Heart left ventricle (tissue), 16 donors: Measurements from ENCODE around the gene TCFL5. TPM values are rescaled to one million over a fixed set of nuclear protein-coding genes. Genes with fewer than 3 reads are reported as not detected.

Experiments
- ATAC-seq, 4 donors: fragments of 200-7000 bp; cut with Tn5 transposase; one replicate each; pipeline ENCODE4 v1.9.1; 2020 to 2022; ENCODE audit warnings: moderate library complexity in 4 of 4, mild to moderate bottlenecking in 3 of 4, moderate number of reproducible peaks in 1 of 4
- DNase-seq, 5 donors: peaks; one replicate each; pipeline ENCODE4 v3.0.0-alpha.2; 2020
- H3K27ac ChIP-seq, 12 donors: fragments of 200-600 bp; sonication (generic) in 4 of 12; one replicate each; pipeline versions ENCODE4 v1.5.0 to v1.8.0; 2016 to 2022; ENCODE audit warnings: mild to moderate bottlenecking in 2 of 12
- H3K27me3 ChIP-seq, 9 donors: fragments of 200-600 bp; sonication (generic) in 2 of 9; one replicate each; pipeline versions ENCODE4 v1.5.1 to v1.8.0; 2016 to 2022; ENCODE audit warnings: mild to moderate bottlenecking in 3 of 9
- H3K36me3 ChIP-seq, 9 donors: fragments of 200-600 bp; sonication (generic) in 2 of 9; one replicate each; pipeline versions ENCODE4 v1.5.0 to v1.8.0; 2018 to 2022; ENCODE audit warnings: mild to moderate bottlenecking in 2 of 9
- H3K4me1 ChIP-seq, 12 donors: fragments of 200-600 bp; sonication (generic) in 4 of 12; one replicate each; pipeline versions ENCODE4 v1.5.0 to v1.8.0; 2016 to 2022; ENCODE audit warnings: mild to moderate bottlenecking in 3 of 12
- H3K4me3 ChIP-seq, 12 donors: fragments of 200-600 bp; sonication (generic) in 4 of 12; one replicate each; pipeline versions ENCODE4 v1.5.0 to v1.8.0; 2017 to 2022; ENCODE audit warnings: mild to moderate bottlenecking in 9 of 12, moderate library complexity in 4 of 12
- H3K9me3 ChIP-seq, 12 donors: fragments of 200-600 bp; sonication (generic) in 4 of 12; one replicate each; pipeline versions ENCODE4 v1.5.0 to v1.8.0; 2016 to 2022; ENCODE audit warnings: mild to moderate bottlenecking in 1 of 12
- CTCF ChIP-seq, 12 donors: fragments of 200-600 bp; sonication (generic) in 4 of 12; IDR thresholded peaks; one replicate each; pipeline versions ENCODE4 v1.5.0 to v1.8.0; 2018 to 2022; ENCODE audit warnings: antibody characterized with exemption in 12 of 12, mild to moderate bottlenecking in 5 of 12
- POLR2A ChIP-seq, 2 donors: fragments of 450-650 bp; IDR thresholded peaks; one replicate each; pipeline ENCODE4 v1.6.1; 2017; ENCODE audit warnings: antibody characterized with exemption in 2 of 2, mild to moderate bottlenecking in 2 of 2, moderate library complexity in 2 of 2
- WGBS, 4 donors: extraction: QIAGEN DNeasy Blood & Tissue Kit in 2 of 4; methylation state at CpG; one replicate each; pipeline versions ENCODE4 v1.1.5 to v1.1.7; 2013 to 2018; 5-methylcytosine and 5-hydroxymethylcytosine counted together
- intact Hi-C, 10 donors: fragments of 100-400 bp; cut with DNase I; formaldehyde crosslinking; loops; one replicate each; pipeline versions ENCODE4 v1.11.1 to v1.14.2; 2022
- polyA plus RNA-seq, 2 donors: library from polyadenylated mRNA; stranded (reverse); fragments of 200-250 nt; gene quantifications; one replicate each; pipeline ENCODE4 v1.2.3, GENCODE V29; 2013
- total RNA-seq, 9 donors: library from RNA; depleted of rRNA in 2 of 9; stranded (reverse); fragments of >200 nt in 2 of 9; fragmentation: NEBNext Ultra II Directional in 3 of 9; extraction: Animal tissue kit (Norgen Biotek cat#: 25700) in 3 of 9; gene quantifications; one replicate each; pipeline versions ENCODE4 v1.1.0 to v1.2.4, GENCODE V29; 2016 to 2023
- donor health status: ischemic (EF 13 %, LVEDD 7.1; RV severe dilation, severe dysfunction).
- donor health status: healthy with polysubstance abuse.
- donor health status: DM: no; HTN: yes; CAD: no.
- donor health status: DM: no; HTN: no; CAD: no.
- donor health status: ischemic (EF 25% LVEDD 6.9; RV normal size, moderate dysfunction).
- donor health status: ischemic (EF 25% LVEDD 5.7; RV mildly dilated, moderate dysfunction).
- donor health status: healthy.
- donor health status: DM: yes; HTN: yes; CAD: no.
- donor health status: ischemic (EF 35%, LVEDD 5.7; RV mildly dilated, moderate dysfunction).
- donor health status: nonischemic (EF 11% LVEDD 7.7; RV severe dilation, severe dysfunction).
- donor health status: DM: yes; HTN: yes; CAD: no.
- donor health status: PGD.
- donor health status: ischemic (EF 29% LVEDD 5.4; RV normal size, mild dysfunction).
- donor health status: nonischemic (EF 23%, LVEDD 6.1; RV moderate dilation, normal function).

The TCFL5 gene
- total and polyA plus RNA-seq, 11 donors = 2.5 to 8.2 (median 5.9) TPM

- peaks cover 3 to 68% (median 54%) of the 10 kb centered on the region in 9 donors for H3K36me3 ChIP-seq
- H3K4me1 ChIP-seq = peaks cover 6 to 28% (median 16%) of the 10 kb centered on the region in 12 donors
- ATAC-seq = no peak
- WGBS, 4 donors = 39 to 49% (median 47%) methylated on average over 16 of the region's 16 CpGs
- no peak for TF ChIP-seq CTCF (IDR thresholded peaks at IDR 0.05)
- no peak for TF ChIP-seq POLR2A (IDR thresholded peaks at IDR 0.05)
- H3K9me3 ChIP-seq = no peaks in the 10 kb centered on the region
- no peak overlapping the region for H3K27ac ChIP-seq
- intact Hi-C loops = loop anchor here in 2 of 10 donors (5.0 kb wide), 2 partner anchors 108 to 113 kb away; partner anchors contain the start of gene BHLHE23 (in 1 of the 2)
- no peak for DNase-seq
- H3K27me3 ChIP-seq = no peaks in the 10 kb centered on the region
- H3K4me3 ChIP-seq = no peak overlapping the region
Measured at GRCh38 chr20:62898970-62899632, 37.5 kb upstream of the TCFL5 start.

DNA sequence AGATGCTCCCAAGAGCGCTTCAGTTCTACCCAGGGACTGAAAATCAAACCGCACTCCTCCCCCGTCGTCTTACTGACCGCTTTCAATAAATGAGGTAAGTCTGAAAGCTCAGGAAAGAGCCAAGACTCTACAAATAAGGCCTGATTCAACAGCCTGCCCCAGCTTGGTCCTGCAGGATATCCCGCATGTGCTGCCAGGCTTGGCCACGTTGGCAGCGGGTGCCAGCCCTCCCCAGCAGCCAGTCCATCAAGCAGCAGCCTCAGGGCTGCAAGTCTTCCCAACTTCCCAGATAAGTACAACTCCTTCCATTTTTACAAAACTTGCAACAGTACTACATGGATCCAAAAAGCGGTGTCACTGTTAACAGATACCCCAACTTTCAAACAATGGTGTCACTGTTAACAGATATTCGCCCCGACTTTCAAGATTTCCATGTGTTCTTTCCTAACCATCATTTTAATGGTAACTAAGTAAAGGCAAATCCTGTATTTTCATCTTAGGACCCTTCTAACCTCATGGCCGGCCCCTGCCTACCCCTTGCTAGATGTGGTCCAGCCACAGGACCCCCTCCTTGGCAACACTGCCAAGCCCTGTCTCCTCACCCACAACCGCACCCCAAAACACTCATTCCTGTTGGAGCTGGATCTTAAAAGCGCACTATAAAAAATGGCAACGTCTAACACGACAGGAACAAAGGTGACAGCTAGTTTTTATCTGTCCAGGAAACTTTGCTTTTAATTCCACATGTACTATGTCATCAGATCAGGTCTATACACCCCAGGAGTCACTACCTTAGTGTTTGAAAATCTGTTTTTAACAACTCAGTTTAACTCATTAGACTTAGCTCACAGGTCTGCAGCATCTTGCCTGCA lies 36.7 kb upstream of the TCFL5 start:
- no peak overlapping the region for H3K4me3 ChIP-seq
- no peak for TF ChIP-seq CTCF (IDR thresholded peaks at IDR 0.05)
- TF ChIP-seq POLR2A (IDR thresholded peaks at IDR 0.05) = no peak
- peaks cover 2 to 68% (median 54%) of the 10 kb centered on the region in 9 donors for H3K36me3 ChIP-seq
- peaks cover 6 to 28% (median 16%) of the 10 kb centered on the region in 12 donors for H3K4me1 ChIP-seq
- ATAC-seq (no peak), DNase-seq (no peak)
- 80 to 87% (median 81%) methylated on average over 16 of the region's 16 CpGs for WGBS, 4 donors
- H3K9me3 ChIP-seq = no peaks in the 10 kb centered on the region
- H3K27ac ChIP-seq = peak overlapping the region in 1 of 12 donors; percentile 55
- H3K27me3 ChIP-seq = no peaks in the 10 kb centered on the region
- intact Hi-C loops = loop anchor here in 2 of 10 donors (5.0 kb wide), 2 partner anchors 109 to 114 kb away; partner anchors contain the start of gene BHLHE23 (in 1 of the 2)

GRCh38 chr20:62897666-62898065 lies 36.0 kb upstream of the TCFL5 start:
- ATAC-seq (no peak), DNase-seq (no peak)
- Histone ChIP-seq H3K27me3 (no peaks in the 10 kb centered on the region), H3K27ac (peak overlapping the region in 1 of 12 donors; percentile 55), H3K4me3 (no peak overlapping the region), H3K4me1 (peaks cover 6 to 28% (median 16%) of the 10 kb centered on the region in 12 donors), H3K36me3 (peaks cover 0 to 68% (median 54%) of the 10 kb centered on the region in 9 donors), H3K9me3 (no peaks in the 10 kb centered on the region)
- intact Hi-C loops = loop anchor here in 2 of 10 donors (5.0 kb wide), 2 partner anchors 110 to 115 kb away; partner anchors contain the start of gene BHLHE23 (in 1 of the 2)
- no peak for TF ChIP-seq CTCF (IDR thresholded peaks at IDR 0.05)
- no peak for TF ChIP-seq POLR2A (IDR thresholded peaks at IDR 0.05)
- WGBS, 4 donors = 71 to 78% (median 75%) methylated on average over 11 of the region's 11 CpGs

DNA sequence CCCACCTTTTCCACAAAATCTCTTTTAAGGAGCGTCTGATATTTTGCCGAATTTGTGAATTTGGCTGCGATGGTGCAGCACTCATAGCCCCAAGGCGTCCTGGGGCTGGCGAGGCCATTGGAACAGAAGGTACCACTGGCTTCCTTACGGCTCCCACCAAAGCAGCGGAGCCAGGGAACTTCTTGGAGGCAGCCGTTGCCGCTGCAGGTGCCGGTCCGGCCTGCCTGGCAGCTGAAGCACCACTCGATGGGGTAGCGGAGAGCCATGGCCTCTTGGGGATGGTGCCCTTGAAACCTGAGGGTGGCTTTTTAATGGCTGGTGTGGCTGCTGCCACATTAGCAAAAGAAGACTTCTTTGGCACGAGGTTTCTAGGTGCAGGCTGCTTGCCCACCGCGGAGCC lies 34.9 kb upstream of the TCFL5 start:
- no peak for DNase-seq
- Histone ChIP-seq H3K4me3 (no peak overlapping the region), H3K27me3 (no peaks in the 10 kb centered on the region), H3K9me3 (no peaks in the 10 kb centered on the region), H3K36me3 (peaks cover 0 to 68% (median 55%) of the 10 kb centered on the region in 9 donors), H3K4me1 (peaks cover 6 to 28% (median 16%) of the 10 kb centered on the region in 12 donors), H3K27ac (no peak overlapping the region)
- intact Hi-C loops = loop anchor here in 2 of 10 donors (5.0 kb wide), 2 partner anchors 111 to 116 kb away; partner anchors contain the start of gene BHLHE23 (in 1 of the 2)
- TF ChIP-seq POLR2A (IDR thresholded peaks at IDR 0.05) (no peak), CTCF (IDR thresholded peaks at IDR 0.05) (no peak)
- 92 to 96% (median 94%) methylated on average over 9 to 16 of the region's 16 CpGs for WGBS, 4 donors
- no peak for ATAC-seq
